Glutamatergic neuron (in vitro differentiated cells): ENCODE measurements around the gene DENND1C. TPM values are rescaled to one million over a fixed set of nuclear protein-coding genes. Genes with fewer than 3 reads are reported as not detected.

Source experiments
- DNase-seq: peaks from one replicate; pipeline ENCODE4 v3.0.0; 2022
- H3K27ac Mint-ChIP-seq: one replicate; pipeline ENCODE4 v1.8.0; 2020; ENCODE audit warnings: mild to moderate bottlenecking, mixed read lengths, inconsistent platforms; ENCODE audit not compliant: unreplicated experiment
- H3K27me3 Mint-ChIP-seq: one replicate; pipeline ENCODE4 v1.8.0; 2020; ENCODE audit warnings: mild to moderate bottlenecking, moderate library complexity, mixed read lengths, inconsistent platforms; ENCODE audit not compliant: unreplicated experiment
- H3K36me3 Mint-ChIP-seq: one replicate; pipeline ENCODE4 v1.8.0; 2020; ENCODE audit warnings: mild to moderate bottlenecking, mixed read lengths, inconsistent platforms; ENCODE audit not compliant: unreplicated experiment
- H3K4me1 Mint-ChIP-seq: one replicate; pipeline ENCODE4 v1.8.0; 2020; ENCODE audit warnings: mild to moderate bottlenecking, low read depth, mixed read lengths, inconsistent platforms; ENCODE audit not compliant: unreplicated experiment
- H3K4me3 Mint-ChIP-seq: one replicate; pipeline ENCODE4 v1.8.0; 2020; ENCODE audit warnings: mild to moderate bottlenecking, mixed read lengths, inconsistent platforms; ENCODE audit not compliant: unreplicated experiment
- H3K9me3 Mint-ChIP-seq: one replicate; pipeline ENCODE4 v1.8.0; 2020; ENCODE audit warnings: mild to moderate bottlenecking, moderate library complexity, mixed read lengths, inconsistent platforms; ENCODE audit not compliant: unreplicated experiment
- CTCF ChIP-seq: fragments of 200-600 bp; sonication (generic); IDR thresholded peaks from one replicate; pipeline ENCODE4 v1.5.0; 2021; ENCODE audit not compliant: partially characterized antibody, unreplicated experiment
- total RNA-seq: library from RNA; stranded (reverse); fragmentation: NEBNext Ultra II Directional; extraction: Animal tissue kit (Norgen Biotek cat#: 25700); gene quantifications from one replicate; pipeline ENCODE4 v1.2.1, GENCODE V29; 2021; ENCODE audit not compliant: unreplicated experiment

DENND1C gene
- total RNA-seq, 1 donor from 2014 or later: not detected

GRCh38 chr19:6466526-6467248 lies 14.9 kb downstream of the DENND1C start:
- H3K27me3 Mint-ChIP-seq: peaks cover 12% of the 10 kb centered on the region
- no peak overlapping the region for H3K27ac Mint-ChIP-seq
- no peak for DNase-seq

DNA sequence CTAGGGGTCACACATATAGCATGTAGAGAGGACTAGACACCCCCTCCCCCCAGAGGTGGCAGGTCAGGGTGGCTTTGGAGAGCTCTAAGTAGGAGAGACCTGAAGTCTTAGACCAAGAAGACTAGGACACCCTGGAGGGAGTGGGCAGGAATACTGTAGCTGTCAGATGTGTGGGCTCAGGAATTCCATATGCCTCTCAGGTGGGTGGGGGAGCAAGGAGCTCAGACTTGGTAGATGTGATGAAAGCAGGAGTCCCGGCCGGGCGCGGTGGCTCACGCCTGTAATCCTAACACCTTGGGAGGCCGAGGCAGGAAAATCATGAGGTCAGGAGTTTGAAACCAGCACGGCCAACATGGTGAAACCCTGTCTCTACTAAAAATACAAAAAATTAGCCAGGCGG lies 15.9 kb downstream of the DENND1C start:
- Mint-ChIP-seq H3K27me3 (peaks cover 12% of the 10 kb centered on the region), H3K4me3 (no peak overlapping the region), H3K27ac (no peak overlapping the region), H3K36me3 (no peaks in the 10 kb centered on the region), H3K4me1 (no peaks in the 10 kb centered on the region), H3K9me3 (peaks cover 5% of the 10 kb centered on the region)
- no peak for TF ChIP-seq CTCF
- no peak for DNase-seq

More at GRCh38 chr19:6466526-6467248, 14.9 kb downstream of the DENND1C start:
- Mint-ChIP-seq H3K9me3 (peaks cover 5% of the 10 kb centered on the region), H3K4me1 (no peaks in the 10 kb centered on the region), H3K4me3 (no peak overlapping the region), H3K36me3 (no peaks in the 10 kb centered on the region)
- no peak for TF ChIP-seq CTCF

- Mint-ChIP-seq H3K36me3 (no peaks in the 10 kb centered on the region), H3K4me1 (no peaks in the 10 kb centered on the region), H3K4me3 (peak overlapping the region; percentile 40), H3K9me3 (peaks cover 6% of the 10 kb centered on the region), H3K27ac (no peak overlapping the region), H3K27me3 (peaks cover 12% of the 10 kb centered on the region)
- no peak for TF ChIP-seq CTCF
- DNase-seq: no peak
These were observed 16.6 kb downstream of the DENND1C start for GRCh38 chr19:6465006-6465405.

GRCh38 chr19:6464070-6464873 lies 17.3 kb downstream of the DENND1C start, which contains the start of gene CRB3:
TSS of gene CRB3 (plus strand) at chr19:6464271. CDS start at chr19:6464702, 431 bp downstream.
- DNase-seq: no peak
- Mint-ChIP-seq H3K27ac (no peak within 1 kb of the TSS), H3K4me3 (peak within 1 kb of the TSS; percentile 40), H3K9me3 (peaks cover 5% of the 10 kb centered on the region), H3K27me3 (peaks cover 12% of the 10 kb centered on the region), H3K36me3 (no peaks in the 10 kb centered on the region), H3K4me1 (no peaks in the 10 kb centered on the region)
- no peak for TF ChIP-seq CTCF
